Epithelial cell of esophagus (primary cell): ENCODE data around the gene CYP26B1.

Experiments used
- DNase-seq: peaks from one replicate; pipeline ENCODE4 v3.0.0; 2010; ENCODE audit warnings: low read depth
- H3K4me3 ChIP-seq: 2 replicates; pipeline ENCODE4 v1.5.1; 2011; ENCODE audit warnings: mild to moderate bottlenecking, low read length, control low read depth
- TF ChIP-seq, protein P1 (sequence below): IDR thresholded peaks from 2 replicates; pipeline ENCODE4 v1.5.1; 2011; ENCODE audit warnings: low read depth, mild to moderate bottlenecking, low read length, control low read depth, inconsistent platforms; ENCODE audit not compliant: insufficient read depth; ENCODE audit errors: missing control alignments

CYP26B1 gene

DNA sequence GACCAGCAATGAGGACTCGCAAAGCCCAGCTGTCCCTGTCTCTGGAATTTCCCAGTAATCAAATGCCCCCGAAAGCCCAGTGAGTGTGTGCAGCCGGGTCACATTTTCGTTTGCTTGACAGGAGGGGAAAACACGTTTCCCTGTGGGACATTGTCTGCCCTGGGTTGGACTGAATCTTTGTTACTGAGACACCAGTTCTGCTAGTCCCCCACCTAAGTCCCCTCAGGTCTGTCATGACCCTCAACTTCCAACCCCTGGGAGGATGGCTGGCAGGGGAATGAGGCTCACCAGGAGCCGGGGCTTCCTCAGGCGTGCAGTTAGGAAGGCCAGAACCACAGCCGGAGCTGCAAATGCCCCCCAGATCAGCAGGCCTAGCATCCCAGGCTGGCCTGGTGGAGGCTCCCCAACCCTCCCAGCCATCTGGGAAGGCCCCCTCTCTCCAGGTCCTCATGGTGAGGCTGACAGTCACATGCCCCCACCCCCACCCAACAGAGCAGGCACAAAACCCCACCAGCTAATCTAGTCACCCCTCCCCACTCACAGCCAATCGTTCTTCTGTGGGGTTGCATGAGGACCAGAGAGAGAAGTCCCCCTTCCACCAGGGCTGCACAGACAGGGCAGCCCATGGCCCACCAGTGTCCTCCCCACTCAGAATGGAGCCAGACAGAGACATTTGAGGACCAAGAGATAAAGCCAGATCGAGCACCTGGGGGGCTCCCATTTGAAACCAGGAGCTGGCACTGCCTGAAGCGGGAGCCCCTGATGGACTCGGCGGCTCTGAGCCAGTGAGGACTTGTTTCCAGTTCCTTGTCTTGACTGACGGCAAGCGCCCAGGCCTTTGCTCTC is 33.6 kb downstream of the CYP26B1 start:
- no peak for DNase-seq
- TF ChIP-seq, protein P1, sequence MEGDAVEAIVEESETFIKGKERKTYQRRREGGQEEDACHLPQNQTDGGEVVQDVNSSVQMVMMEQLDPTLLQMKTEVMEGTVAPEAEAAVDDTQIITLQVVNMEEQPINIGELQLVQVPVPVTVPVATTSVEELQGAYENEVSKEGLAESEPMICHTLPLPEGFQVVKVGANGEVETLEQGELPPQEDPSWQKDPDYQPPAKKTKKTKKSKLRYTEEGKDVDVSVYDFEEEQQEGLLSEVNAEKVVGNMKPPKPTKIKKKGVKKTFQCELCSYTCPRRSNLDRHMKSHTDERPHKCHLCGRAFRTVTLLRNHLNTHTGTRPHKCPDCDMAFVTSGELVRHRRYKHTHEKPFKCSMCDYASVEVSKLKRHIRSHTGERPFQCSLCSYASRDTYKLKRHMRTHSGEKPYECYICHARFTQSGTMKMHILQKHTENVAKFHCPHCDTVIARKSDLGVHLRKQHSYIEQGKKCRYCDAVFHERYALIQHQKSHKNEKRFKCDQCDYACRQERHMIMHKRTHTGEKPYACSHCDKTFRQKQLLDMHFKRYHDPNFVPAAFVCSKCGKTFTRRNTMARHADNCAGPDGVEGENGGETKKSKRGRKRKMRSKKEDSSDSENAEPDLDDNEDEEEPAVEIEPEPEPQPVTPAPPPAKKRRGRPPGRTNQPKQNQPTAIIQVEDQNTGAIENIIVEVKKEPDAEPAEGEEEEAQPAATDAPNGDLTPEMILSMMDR: no peak
- H3K4me3 ChIP-seq: no peak overlapping the region

DNA sequence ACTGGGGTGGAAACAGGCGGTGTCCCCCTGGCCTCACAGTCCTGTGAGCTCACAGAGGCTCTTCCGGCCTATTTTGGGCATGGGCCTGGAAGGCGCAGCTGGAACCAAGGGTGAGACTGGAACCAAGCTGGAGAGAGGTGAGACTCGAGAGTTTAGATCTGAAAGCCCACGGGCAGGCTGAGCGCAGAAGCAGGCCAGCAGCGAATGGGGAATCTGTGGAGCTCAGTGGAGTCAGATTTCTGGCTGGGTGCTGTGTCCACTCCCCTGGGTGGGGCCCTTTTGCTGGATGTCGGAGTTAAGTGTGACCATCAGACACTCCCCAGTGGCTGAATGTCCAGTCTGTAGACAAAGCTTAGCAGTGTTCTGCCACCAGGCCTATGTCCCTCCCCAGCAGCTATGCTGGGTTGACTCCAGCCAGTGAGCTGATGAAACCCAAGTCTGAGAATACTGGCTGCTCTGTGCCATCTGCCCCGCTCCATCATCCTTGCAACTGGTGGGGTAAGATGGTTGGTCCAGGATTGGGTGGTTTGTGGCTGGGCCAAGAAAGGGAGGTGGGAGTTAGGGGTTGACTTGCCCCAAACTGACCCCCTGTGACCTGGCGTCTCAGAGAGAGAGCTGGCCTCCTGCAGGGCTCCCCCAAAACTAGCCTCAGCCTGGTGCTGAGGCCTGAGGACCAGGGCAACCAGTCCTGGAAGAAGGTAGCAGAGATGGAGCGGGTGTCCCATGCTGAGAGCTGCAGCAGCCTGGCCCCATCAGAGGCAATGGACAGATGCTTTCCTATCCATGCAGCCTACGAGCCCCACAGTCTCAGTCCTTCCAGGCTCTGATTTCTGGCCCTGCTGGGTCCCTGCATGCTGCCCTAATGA is 34.4 kb downstream of the CYP26B1 start:
- DNase-seq: no peak

DNA sequence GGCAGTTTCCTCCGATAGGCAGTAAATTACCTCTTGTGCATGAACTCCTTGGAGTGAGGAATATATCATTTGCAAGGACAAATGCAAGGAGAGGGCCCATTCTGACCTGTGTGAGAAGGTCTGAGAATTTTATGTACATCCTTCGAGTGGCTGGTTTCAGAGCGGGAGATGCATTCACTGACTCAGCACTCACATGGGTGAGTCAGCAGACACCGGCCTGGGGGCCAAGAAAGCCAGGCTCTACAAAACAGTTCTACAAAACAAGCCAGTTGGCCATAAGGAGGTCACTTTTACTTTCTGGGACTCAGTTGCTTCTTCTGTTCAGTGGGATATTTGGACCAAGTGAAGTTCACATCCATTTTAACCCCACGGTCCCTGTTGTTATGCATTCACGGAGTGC is 35.3 kb downstream of the CYP26B1 start:
- TF ChIP-seq, protein P1: no peak
- peak; percentile 64 for DNase-seq
- no peak overlapping the region for H3K4me3 ChIP-seq

More for the DNA sequence above, 34.4 kb downstream of the CYP26B1 start:
- H3K4me3 ChIP-seq: no peak overlapping the region
- TF ChIP-seq, protein P1: no peak

DNA sequence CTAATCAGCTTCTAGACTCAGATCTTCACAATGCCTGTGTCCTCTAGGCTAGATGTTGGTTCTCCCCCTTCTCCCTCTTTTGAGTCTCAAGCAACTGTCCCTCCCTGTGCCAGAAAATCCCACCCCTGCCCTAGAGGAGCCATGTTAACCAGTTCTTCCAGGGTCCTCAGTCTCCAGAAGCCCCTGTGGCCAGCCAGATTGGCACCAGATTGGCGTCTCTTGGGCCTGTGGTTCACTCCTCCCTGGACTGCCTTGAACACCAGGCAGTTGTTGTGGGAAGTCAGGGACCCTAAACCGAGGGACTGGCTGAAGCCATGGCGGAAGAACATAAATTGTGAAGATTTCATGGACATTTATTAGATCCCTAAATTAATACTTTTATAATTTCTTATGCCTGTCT is 36.6 kb downstream of the CYP26B1 start:
- DNase-seq: no peak
- no peak overlapping the region for H3K4me3 ChIP-seq
- TF ChIP-seq, protein P1: no peak

DNA sequence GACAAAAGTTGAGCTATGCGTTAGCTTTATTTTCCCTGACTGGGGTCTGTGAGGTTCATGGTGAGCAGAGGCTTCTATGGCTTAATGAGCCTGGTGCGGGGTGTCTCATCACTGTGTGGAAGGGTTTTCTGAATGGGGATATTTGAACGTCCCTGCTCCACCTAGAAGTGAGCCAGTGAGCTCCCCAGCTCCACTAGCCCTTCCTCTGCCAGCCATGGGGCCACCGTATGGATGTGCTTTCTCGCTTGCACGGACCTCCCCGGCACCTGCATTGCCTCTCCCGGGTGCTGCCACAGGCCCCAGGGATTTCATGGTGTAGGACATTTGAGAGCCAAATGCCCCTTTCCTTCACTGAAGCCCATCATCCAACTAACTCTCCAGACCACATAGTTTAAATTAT is 37.8 kb downstream of the CYP26B1 start:
- no peak for DNase-seq
- TF ChIP-seq, protein P1: no peak
- H3K4me3 ChIP-seq: no peak overlapping the region

DNA sequence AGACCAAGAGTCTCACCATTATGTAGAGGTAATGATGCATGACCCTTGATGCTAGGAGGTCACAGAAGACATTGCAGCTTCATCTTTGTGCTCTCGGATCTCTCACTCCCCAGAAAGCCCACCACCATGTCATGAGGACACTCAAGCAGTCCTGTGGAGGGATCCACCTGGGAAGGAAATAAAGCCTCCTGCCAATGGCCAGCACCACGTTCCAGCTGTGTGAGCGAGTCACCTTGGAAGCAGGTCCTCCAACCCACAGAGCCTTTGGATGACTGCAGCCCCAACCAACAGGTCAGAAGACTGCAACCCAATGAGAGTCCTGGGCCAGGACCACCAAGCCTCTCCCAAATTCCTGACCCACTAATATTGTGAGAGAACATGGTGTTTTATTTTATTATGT is 38.4 kb downstream of the CYP26B1 start:
- H3K4me3 ChIP-seq: no peak overlapping the region
- TF ChIP-seq, protein P1: no peak
- peak; percentile 44 for DNase-seq
